Activated CD4-positive, alpha-beta memory T cell treated with anti-CD3 and anti-CD28 coated beads, Interleukin-2, amount 10 ng/mL, durations not matched to agents 7 days and 5 days (primary cell): ENCODE measurements around the gene KIRREL3. TPM values are rescaled to one million over a fixed set of nuclear protein-coding genes. Genes with fewer than 3 reads are reported as not detected.
A peak's percentile ranks its signal among the peaks of the same experiment; 100 is the strongest.

Experiments used
- CTCF ChIA-PET: fragments of 350-600 bp; sonication (Branson Sonifier 250); formaldehyde crosslinking; loops from one replicate; lab custom pipeline; 2021; ENCODE audit warnings: antibody characterized with exemption, inconsistent platforms; lab: Charles Lee
- POLR2A ChIA-PET: fragments of 350-600 bp; sonication (Branson Sonifier 250); formaldehyde crosslinking; loops from one replicate; lab custom pipeline; 2021; ENCODE audit warnings: antibody characterized with exemption; lab: Charles Lee
- DNase-seq: peaks from one replicate; pipeline ENCODE4 v3.0.0-alpha.2; 2020
- H3K27ac Mint-ChIP-seq: one replicate; pipeline ENCODE4 v1.8.0; 2021; ENCODE audit warnings: mild to moderate bottlenecking, mixed read lengths
- H3K27me3 Mint-ChIP-seq: one replicate; pipeline ENCODE4 v1.8.0; 2021; ENCODE audit warnings: mixed read lengths
- H3K36me3 Mint-ChIP-seq: one replicate; pipeline ENCODE4 v1.8.0; 2021; ENCODE audit warnings: low read depth, mixed read lengths
- H3K4me1 Mint-ChIP-seq: one replicate; pipeline ENCODE4 v1.8.0; 2021; ENCODE audit warnings: mixed read lengths
- H3K4me3 Mint-ChIP-seq: one replicate; pipeline ENCODE4 v1.8.0; 2021; ENCODE audit warnings: mild to moderate bottlenecking, mixed read lengths
- H3K9me3 Mint-ChIP-seq: one replicate; pipeline ENCODE4 v1.8.0; 2021; ENCODE audit warnings: mixed read lengths
- total RNA-seq, 2 experiments: library from RNA; stranded (reverse); gene quantifications; one replicate each; pipeline ENCODE4 v1.2.3, GENCODE V29; 2021

The KIRREL3 gene
- total RNA-seq, 2 experiments from 2014 or later = not detected

DNA sequence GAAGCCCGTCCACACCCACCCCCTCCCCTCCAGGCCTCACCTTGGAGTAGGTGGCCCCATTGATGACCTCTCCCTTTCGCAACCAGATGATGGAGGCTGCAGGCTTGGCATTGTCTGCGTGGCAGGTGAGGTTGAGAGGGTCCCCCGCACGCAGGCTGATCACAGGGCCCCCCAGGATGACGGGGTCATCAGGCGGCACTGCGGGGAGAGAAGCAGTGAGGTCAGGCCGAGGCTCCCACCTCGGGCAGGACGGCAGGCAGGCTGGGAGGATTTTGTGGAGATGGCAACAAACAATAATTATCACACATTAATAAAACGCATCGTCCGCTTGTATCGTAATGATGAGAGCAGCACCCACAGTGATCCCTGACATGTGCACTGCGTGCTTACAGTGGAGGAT lies 527.3 kb downstream of the KIRREL3 start:
- POLR2A ChIA-PET = no interaction called here
- no peaks in the 10 kb centered on the region for H3K36me3 Mint-ChIP-seq
- H3K9me3 Mint-ChIP-seq = no peaks in the 10 kb centered on the region
- no peak overlapping the region for H3K4me3 Mint-ChIP-seq
- H3K4me1 Mint-ChIP-seq = peaks cover 11% of the 10 kb centered on the region
- no peak for DNase-seq
- no peak overlapping the region for H3K27ac Mint-ChIP-seq
- no peaks in the 10 kb centered on the region for H3K27me3 Mint-ChIP-seq
- CTCF ChIA-PET = no interaction called here

DNA sequence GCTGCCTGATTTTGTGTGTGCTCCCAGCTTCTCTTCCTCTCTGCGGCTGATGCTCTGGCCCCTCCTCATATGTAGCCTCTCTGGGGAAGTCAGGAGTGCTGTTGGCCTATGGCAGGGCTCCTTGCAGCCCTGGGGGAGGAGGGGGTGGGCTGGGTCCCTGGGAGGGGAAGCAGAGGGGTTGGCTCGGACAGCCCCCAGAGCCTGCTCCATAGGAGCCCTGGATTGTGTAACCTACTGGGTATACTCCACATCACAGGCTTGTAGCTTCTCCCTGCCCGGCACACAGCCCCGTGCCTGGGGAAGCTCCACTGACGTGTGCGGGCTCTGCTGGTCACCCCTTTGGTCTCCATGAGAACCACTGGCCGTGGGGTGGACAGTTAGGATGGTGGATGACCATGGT lies 531.3 kb downstream of the KIRREL3 start:
- Mint-ChIP-seq H3K4me1 (peaks cover 22% of the 10 kb centered on the region), H3K27ac (no peak overlapping the region), H3K4me3 (no peak overlapping the region), H3K36me3 (no peaks in the 10 kb centered on the region), H3K27me3 (no peaks in the 10 kb centered on the region), H3K9me3 (no peaks in the 10 kb centered on the region)
- ChIA-PET POLR2A (interaction anchor here (0.9 kb wide), 1 partner anchor 9 kb away, joined by 3 read pairs; no protein-coding TSS in a partner anchor), CTCF (interaction anchor here (6.0 kb wide), 1 partner anchor 11 kb away, joined by 51 read pairs; no protein-coding TSS in a partner anchor)
- no peak for DNase-seq

DNA sequence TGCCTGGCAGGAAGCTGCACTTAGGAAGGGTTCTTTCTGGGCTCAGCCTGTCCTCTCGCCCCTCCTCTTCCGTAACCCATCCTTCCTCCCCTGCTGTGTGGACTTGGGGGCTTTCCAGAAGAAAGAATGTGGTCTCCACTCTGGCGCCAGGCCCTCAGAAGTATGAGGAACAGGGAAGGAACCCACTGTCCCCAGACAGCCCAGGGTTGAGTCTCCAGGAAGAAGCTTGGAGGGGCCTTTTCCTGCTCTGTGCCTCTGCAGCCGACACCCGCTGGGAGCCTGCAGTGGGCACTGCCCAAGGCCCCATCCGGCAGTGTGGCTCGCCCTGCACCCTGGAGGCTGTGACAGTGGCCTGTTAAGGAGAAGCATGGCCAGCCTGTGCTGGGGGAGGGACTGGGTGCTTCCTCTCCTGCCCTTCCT lies 532.5 kb downstream of the KIRREL3 start:
- Mint-ChIP-seq H3K4me3 (no peak overlapping the region), H3K4me1 (peaks cover 24% of the 10 kb centered on the region), H3K27me3 (peaks cover 4% of the 10 kb centered on the region), H3K9me3 (no peaks in the 10 kb centered on the region), H3K27ac (no peak overlapping the region), H3K36me3 (no peaks in the 10 kb centered on the region)
- POLR2A ChIA-PET = no interaction called here
- DNase-seq = no peak
- CTCF ChIA-PET = interaction anchor here (6.0 kb wide), 1 partner anchor 12 kb away, joined by 51 read pairs; no protein-coding TSS in a partner anchor

DNA sequence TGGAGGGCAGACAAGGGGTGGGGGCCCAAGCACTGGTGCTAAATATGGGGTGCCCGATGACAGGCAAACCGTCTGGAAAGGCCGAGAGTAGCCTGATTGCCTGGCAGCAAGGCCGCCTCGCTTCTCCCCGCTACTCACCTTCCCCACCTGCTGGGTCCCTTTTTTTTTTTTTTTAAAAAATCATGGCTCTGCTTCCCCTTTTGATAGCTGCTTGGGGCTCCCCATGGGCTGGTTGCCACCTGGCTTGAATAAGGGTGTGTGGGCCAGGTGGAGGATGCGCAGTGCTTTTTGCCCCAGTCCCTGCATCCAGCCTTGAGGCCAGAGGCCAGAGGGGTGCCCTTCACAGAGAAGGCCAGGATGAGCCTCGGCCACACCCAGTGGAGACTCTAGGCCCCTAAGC lies 533.1 kb downstream of the KIRREL3 start:
- Mint-ChIP-seq H3K4me3 (no peak overlapping the region), H3K27ac (no peak overlapping the region), H3K27me3 (peaks cover 5% of the 10 kb centered on the region), H3K9me3 (no peaks in the 10 kb centered on the region), H3K36me3 (no peaks in the 10 kb centered on the region), H3K4me1 (peaks cover 24% of the 10 kb centered on the region)
- ChIA-PET POLR2A (interaction anchor here (3.8 kb wide), 1 partner anchor 12 kb away, joined by 14 read pairs; no protein-coding TSS in a partner anchor), CTCF (interaction anchor here (6.0 kb wide), 1 partner anchor 13 kb away, joined by 51 read pairs; no protein-coding TSS in a partner anchor)
- no peak for DNase-seq

DNA sequence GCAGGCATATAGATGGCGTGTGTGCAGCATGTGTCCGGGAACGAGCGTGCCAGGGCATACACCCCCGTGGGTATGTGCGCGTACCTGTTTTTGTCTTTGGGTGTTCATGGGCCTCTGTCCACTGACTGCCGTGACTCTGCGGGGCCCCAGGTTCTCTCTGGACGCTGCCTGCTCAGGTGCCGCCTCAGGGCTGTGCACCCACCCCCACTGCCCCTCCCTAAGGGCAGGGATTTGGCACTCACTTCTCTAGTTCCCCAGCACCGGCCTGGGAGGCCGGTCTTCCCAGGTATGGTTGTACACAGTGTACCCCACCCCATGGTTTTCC lies 533.6 kb downstream of the KIRREL3 start:
- H3K4me1 Mint-ChIP-seq = peaks cover 24% of the 10 kb centered on the region
- no peaks in the 10 kb centered on the region for H3K36me3 Mint-ChIP-seq
- POLR2A ChIA-PET = interaction anchor here (3.8 kb wide), 1 partner anchor 13 kb away, joined by 14 read pairs; no protein-coding TSS in a partner anchor
- DNase-seq = no peak
- no peaks in the 10 kb centered on the region for H3K9me3 Mint-ChIP-seq
- no peak overlapping the region for H3K27ac Mint-ChIP-seq
- no peak overlapping the region for H3K4me3 Mint-ChIP-seq
- CTCF ChIA-PET = interaction anchor here (6.0 kb wide), 1 partner anchor 13 kb away, joined by 51 read pairs; no protein-coding TSS in a partner anchor
- H3K27me3 Mint-ChIP-seq = peaks cover 5% of the 10 kb centered on the region

DNA sequence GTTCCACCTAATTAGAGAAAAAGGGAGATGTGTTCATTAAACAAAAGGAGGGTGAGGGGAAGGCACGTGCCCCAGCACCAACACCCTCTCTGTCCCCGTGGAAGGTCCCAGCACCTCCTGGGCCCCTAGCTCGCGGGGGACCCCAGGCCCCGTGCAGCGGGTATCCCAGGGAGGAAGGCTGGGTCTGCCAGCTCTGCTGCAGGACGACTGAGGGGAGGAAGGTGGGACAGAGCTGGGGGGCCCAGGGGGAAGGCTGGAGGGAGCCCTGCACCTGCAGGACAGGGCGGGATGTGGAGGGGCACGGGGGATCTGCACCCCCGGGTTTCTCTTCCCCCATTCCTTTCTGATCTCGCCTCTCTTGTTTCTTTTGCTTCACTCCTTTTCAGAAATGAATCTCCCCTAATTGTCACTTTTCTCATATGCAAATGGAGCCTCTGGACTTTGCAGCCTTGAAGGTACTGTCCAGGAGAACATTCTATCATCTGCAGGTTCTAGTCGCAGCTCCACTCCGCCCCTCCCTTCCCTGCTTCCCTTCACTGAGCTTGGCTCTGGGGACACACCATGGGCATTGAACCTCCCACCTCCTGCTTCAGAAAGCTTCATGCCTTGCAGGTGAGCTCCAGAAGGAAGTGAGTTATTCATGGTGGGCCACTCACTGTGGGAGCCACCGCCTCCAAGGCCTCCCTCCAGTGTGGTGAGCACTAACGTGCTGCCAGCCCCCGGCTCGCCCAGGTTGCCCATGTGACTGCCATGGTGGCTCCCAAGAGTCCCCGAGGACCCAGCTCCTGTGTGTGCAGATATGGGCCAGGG lies 534.1 kb downstream of the KIRREL3 start:
- ChIA-PET CTCF (interaction anchor here (1.1 to 6.0 kb wide), 3 partner anchors 9 to 16 kb away, joined by 4 to 51 read pairs (median 5); no protein-coding TSS in a partner anchor), POLR2A (interaction anchor here (0.9 to 3.8 kb wide), 4 partner anchors 9 to 255 kb away, joined by 3 to 14 read pairs (median 4); partner anchors contain the start of genes FAM118B and RPUSD4)
- peaks cover 5% of the 10 kb centered on the region for H3K27me3 Mint-ChIP-seq
- H3K4me3 Mint-ChIP-seq = no peak overlapping the region
- no peaks in the 10 kb centered on the region for H3K36me3 Mint-ChIP-seq
- DNase-seq = no peak
- no peaks in the 10 kb centered on the region for H3K9me3 Mint-ChIP-seq
- H3K4me1 Mint-ChIP-seq = peaks cover 24% of the 10 kb centered on the region
- H3K27ac Mint-ChIP-seq = peak overlapping the region; percentile 79

DNA sequence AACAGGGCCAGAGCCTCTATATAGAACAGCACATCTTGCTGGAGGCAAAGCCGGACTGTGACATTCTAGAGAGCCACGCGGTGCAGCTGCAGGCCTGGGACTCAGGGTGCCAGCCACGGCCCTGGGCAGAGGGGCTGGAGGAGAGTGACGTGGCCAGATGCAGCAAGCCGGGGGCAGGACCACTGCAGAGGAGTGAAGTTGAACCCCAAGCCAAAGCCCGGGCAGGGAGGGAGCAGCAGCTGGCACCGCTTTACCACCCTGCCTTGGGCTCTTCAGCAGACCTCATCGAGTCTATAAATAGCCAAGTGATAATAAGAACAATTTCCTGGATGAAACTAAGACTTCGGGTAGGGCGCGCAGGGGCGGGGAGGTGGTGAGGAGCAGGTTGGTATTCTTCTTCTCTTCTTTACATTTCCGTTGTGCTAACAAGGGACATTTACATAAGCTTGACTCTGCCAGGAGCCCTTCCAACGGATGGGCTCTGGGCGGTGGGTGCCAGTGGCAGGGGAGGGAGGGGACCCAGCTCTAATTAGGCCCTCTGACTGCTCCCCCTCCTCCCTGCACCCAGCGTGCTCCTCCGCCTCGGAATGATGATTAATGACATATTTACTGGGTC lies 534.9 kb downstream of the KIRREL3 start:
- H3K4me1 Mint-ChIP-seq = peaks cover 24% of the 10 kb centered on the region
- no peak overlapping the region for H3K4me3 Mint-ChIP-seq
- peak overlapping the region; percentile 79 for H3K27ac Mint-ChIP-seq
- POLR2A ChIA-PET = interaction anchor here (0.9 to 3.8 kb wide), 4 partner anchors 10 to 254 kb away, joined by 3 to 14 read pairs (median 4); partner anchors contain the start of genes FAM118B and RPUSD4
- CTCF ChIA-PET = interaction anchor here (1.1 to 6.0 kb wide), 3 partner anchors 10 to 17 kb away, joined by 4 to 51 read pairs (median 5); no protein-coding TSS in a partner anchor
- peak; percentile 62 for DNase-seq
- peaks cover 5% of the 10 kb centered on the region for H3K27me3 Mint-ChIP-seq
- H3K9me3 Mint-ChIP-seq = no peaks in the 10 kb centered on the region
- no peaks in the 10 kb centered on the region for H3K36me3 Mint-ChIP-seq

DNA sequence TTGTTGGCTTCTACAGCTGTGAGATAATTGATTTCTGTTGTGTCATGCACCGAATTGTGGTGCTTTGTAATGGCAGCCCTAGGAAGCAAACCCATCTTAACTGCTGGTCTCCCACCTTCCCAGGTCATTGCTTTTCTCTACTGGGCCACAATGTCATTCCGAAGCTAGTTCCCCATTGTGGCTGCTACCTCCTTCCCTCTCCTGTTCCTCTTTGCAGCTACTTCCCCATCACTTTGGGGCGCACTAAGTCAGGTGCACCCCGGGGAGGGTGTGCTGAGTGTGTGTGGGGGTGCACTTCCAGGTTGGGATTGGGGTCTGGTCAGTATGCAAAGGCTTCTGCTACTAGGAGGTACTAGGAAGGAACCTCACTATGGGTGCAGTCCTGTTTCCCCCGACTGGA lies 535.8 kb downstream of the KIRREL3 start:
- Mint-ChIP-seq H3K27me3 (peaks cover 6% of the 10 kb centered on the region), H3K27ac (no peak overlapping the region), H3K9me3 (no peaks in the 10 kb centered on the region), H3K36me3 (no peaks in the 10 kb centered on the region), H3K4me1 (peaks cover 24% of the 10 kb centered on the region), H3K4me3 (no peak overlapping the region)
- POLR2A ChIA-PET = interaction anchor here (1.4 to 3.8 kb wide), 2 partner anchors 15 to 253 kb away, joined by 5 to 14 read pairs; partner anchors contain the start of genes FAM118B and RPUSD4
- CTCF ChIA-PET = interaction anchor here (1.3 to 6.0 kb wide), 2 partner anchors 11 to 15 kb away, joined by 4 to 51 read pairs; no protein-coding TSS in a partner anchor
- no peak for DNase-seq

DNA sequence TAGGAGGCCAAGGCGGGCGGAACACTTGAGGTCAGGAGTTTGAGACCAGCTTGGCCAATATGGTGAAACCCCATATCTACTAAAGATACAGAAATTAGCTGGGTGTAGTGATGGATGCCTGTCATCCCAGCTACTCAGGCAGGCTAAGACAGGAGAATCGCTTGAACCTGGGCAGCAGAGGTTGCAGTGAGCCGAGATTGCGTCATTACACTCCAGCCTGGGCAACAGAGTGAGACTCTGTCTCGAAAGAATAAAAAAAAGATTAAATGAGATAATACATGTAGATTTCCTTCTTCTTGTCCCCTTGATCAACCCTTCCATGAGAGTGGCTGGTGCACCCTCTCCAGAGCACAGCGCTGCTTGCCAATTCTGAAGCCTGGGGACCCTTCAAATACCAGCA lies 538.1 kb downstream of the KIRREL3 start:
- no peak for DNase-seq
- Mint-ChIP-seq H3K4me3 (no peak overlapping the region), H3K27me3 (peaks cover 8% of the 10 kb centered on the region), H3K27ac (no peak overlapping the region), H3K36me3 (no peaks in the 10 kb centered on the region), H3K9me3 (no peaks in the 10 kb centered on the region), H3K4me1 (peaks cover 24% of the 10 kb centered on the region)
- POLR2A ChIA-PET = no interaction called here
- CTCF ChIA-PET = interaction anchor here (1.3 kb wide), 1 partner anchor 18 kb away, joined by 5 read pairs; no protein-coding TSS in a partner anchor

DNA sequence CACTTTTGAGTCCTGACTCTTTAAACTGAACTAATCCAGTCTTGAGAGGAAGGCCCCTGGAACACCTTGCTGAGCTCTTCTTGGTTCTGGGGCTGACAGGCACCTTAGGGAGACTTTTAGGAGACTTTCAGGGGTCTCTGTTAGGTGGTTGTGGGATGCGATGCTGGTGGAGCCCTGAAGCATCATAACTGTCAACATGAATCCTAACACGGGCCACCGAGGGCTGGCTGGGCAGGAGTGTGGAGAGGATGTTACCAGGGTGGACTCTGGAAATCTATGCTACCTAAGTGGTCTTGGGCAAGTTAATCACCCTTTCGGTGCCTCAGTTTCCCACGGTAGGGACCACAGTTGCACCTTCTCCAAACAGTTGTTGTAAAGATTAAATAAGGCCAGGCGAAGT lies 538.6 kb downstream of the KIRREL3 start:
- CTCF ChIA-PET = interaction anchor here (1.3 kb wide), 1 partner anchor 18 kb away, joined by 5 read pairs; no protein-coding TSS in a partner anchor
- Mint-ChIP-seq H3K4me3 (no peak overlapping the region), H3K27ac (no peak overlapping the region), H3K36me3 (no peaks in the 10 kb centered on the region), H3K27me3 (peaks cover 8% of the 10 kb centered on the region), H3K9me3 (no peaks in the 10 kb centered on the region), H3K4me1 (peaks cover 24% of the 10 kb centered on the region)
- POLR2A ChIA-PET = no interaction called here
- no peak for DNase-seq

DNA sequence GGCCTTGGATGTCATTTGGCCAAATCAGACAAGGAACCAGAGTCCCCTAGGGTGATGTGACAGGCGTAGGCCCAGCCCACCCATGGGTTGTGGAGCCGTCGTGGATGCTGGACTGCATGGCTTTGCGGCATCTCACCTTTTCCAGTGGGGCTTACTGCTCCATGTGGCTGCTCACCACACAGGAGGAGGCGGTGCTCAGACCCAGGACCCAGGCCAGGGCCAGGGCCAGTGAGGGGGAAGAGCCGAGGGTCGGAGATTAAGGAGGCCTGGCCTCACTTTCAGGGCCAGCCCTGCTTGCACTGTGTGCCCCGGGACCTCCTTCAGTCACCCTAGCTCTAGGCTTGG lies 539.5 kb downstream of the KIRREL3 start:
- peaks cover 8% of the 10 kb centered on the region for H3K27me3 Mint-ChIP-seq
- no peak overlapping the region for H3K4me3 Mint-ChIP-seq
- H3K27ac Mint-ChIP-seq = no peak overlapping the region
- no peaks in the 10 kb centered on the region for H3K9me3 Mint-ChIP-seq
- DNase-seq = no peak
- H3K4me1 Mint-ChIP-seq = peaks cover 18% of the 10 kb centered on the region
- no peaks in the 10 kb centered on the region for H3K36me3 Mint-ChIP-seq
- ChIA-PET POLR2A (no interaction called here), CTCF (no interaction called here)

DNA sequence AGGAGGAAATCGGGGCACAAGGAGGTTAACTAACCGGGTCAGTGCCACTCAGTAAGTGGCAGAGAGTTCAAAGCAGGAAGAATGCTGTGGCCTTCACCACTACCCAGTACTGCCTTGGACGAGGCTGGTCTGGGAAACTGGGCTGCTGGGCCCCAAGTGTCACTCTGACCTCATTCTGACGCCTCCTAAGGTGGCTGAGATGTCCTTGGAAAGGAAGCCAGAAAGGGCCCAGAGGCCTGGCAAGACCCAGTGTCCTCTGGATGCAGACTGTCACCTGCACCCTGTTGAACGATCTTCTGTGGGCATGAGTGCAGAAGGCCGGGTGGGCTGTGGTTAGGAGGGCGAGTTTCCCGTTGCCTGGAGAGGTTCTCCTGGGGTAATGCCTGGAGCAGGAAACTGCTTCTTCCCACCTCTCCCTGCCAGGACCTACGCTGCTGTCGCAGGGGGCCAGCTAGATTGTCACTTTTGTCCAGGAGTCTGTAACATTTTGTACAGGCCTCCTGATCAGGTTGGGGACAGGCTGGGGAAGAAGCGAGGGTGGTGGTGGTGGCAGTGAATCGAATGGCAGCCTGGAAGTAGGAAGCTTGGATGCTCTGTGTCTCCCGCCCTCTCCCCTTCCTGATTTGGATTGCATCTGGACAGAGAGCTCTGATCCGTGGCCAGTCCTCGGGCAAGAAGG lies 540.0 kb downstream of the KIRREL3 start:
- DNase-seq = no peak
- POLR2A ChIA-PET = no interaction called here
- Mint-ChIP-seq H3K27ac (no peak overlapping the region), H3K4me1 (peaks cover 13% of the 10 kb centered on the region), H3K9me3 (no peaks in the 10 kb centered on the region), H3K27me3 (peaks cover 8% of the 10 kb centered on the region), H3K4me3 (no peak overlapping the region), H3K36me3 (no peaks in the 10 kb centered on the region)
- CTCF ChIA-PET = no interaction called here
